Panc1 (cell line): ENCODE results near the gene POLE3. TPM values are rescaled to one million over a fixed set of nuclear protein-coding genes. Genes with fewer than 3 reads are reported as not detected.

Experiments used
- ATAC-seq: fragments of 200-7000 bp; cut with Tn5 transposase; 2 replicates; pipeline ENCODE4 v1.9.1; 2020; ENCODE audit warnings: mild to moderate bottlenecking, moderate library complexity
- Bru-seq: library from RNA; stranded (reverse); fragments of 400-500 nt; gene quantifications from one replicate; lab custom pipeline; 2021; lab: Mats Ljungman, UMichigan
- BruChase-seq, 2 experiments: library from RNA; stranded (reverse); fragments of 400-500 nt; gene quantifications; one replicate each; lab custom pipeline; 2021; lab: Mats Ljungman, UMichigan
- BruUV-seq: library from RNA; stranded (reverse); fragments of 400-500 nt; replicated peaks from 2 replicates; lab custom pipeline; 2021; lab: Mats Ljungman, UMichigan
- CTCF ChIA-PET: fragments of 300-600 bp; sonication (Branson Sonifier 250); formaldehyde crosslinking; loops from one replicate; lab custom pipeline; 2022; ENCODE audit warnings: antibody characterized with exemption; lab: Charles Lee
- POLR2A ChIA-PET: fragments of 300-600 bp; sonication (Branson Sonifier 250); formaldehyde crosslinking; loops from one replicate; lab custom pipeline; 2022; ENCODE audit warnings: antibody characterized with exemption; lab: Charles Lee
- DNase-seq: peaks from one replicate; pipeline ENCODE4 v3.0.0-alpha.2; 2010; ENCODE audit warnings: low read depth, low spot score
- H3K27ac ChIP-seq: 2 replicates; pipeline ENCODE4 v1.5.1; 2011; ENCODE audit warnings: mild to moderate bottlenecking, low read length, inconsistent platforms
- H3K27me3 ChIP-seq: fragments of 200-500 bp; sonication (Bioruptor generic); 2 replicates; pipeline ENCODE4 v1.6.0; 2014; ENCODE audit warnings: low read length, inconsistent platforms; ENCODE audit not compliant: control insufficient read depth, insufficient read depth
- H3K36me3 ChIP-seq: fragments of 200-500 bp; sonication (Bioruptor generic); 2 replicates; pipeline ENCODE4 v1.5.1; 2014; ENCODE audit warnings: inconsistent platforms, mild to moderate bottlenecking, low read length, moderate library complexity; ENCODE audit not compliant: control insufficient read depth, insufficient read depth
- H3K4me1 ChIP-seq: 2 replicates; pipeline ENCODE4 v1.5.1; 2011; ENCODE audit warnings: inconsistent platforms, mild to moderate bottlenecking, low read length, moderate library complexity; ENCODE audit not compliant: control insufficient read depth, insufficient read depth
- H3K4me3 ChIP-seq, 2 experiments: 2 replicates each; pipeline ENCODE4 v1.5.1; 2011 to 2012; ENCODE audit warnings: low read depth in 2 of 2, low read length in 2 of 2, mild to moderate bottlenecking in 2 of 2, inconsistent platforms in 1 of 2, moderate library complexity in 1 of 2
- H3K9me3 ChIP-seq: fragments of 200-500 bp; sonication (Bioruptor generic); 2 replicates; pipeline ENCODE4 v1.5.1; 2014; ENCODE audit warnings: low read depth, mild to moderate bottlenecking, inconsistent platforms, low read length, moderate library complexity; ENCODE audit not compliant: control insufficient read depth, insufficient read depth
- CTCF ChIP-seq: fragments of 450-650 bp; IDR thresholded peaks from 2 replicates; pipeline ENCODE4 v1.5.1; 2017; ENCODE audit warnings: mild to moderate bottlenecking
- POLR2AphosphoS5 ChIP-seq: IDR thresholded peaks from 2 replicates; pipeline ENCODE4 v1.6.1; 2012; ENCODE audit warnings: mild to moderate bottlenecking, low read depth, low read length, moderate library complexity
- REST ChIP-seq, 2 experiments: IDR thresholded peaks; 2 replicates each; pipeline ENCODE4 v1.6.1; 2011 to 2012; ENCODE audit warnings: low read depth in 2 of 2, control low read depth in 1 of 2, low read length in 1 of 2, mild to moderate bottlenecking in 1 of 2, moderate library complexity in 1 of 2; ENCODE audit not compliant: insufficient read depth in 1 of 2
- SIN3A ChIP-seq: IDR thresholded peaks from 2 replicates; pipeline ENCODE4 v1.6.1; 2012; ENCODE audit warnings: low read depth, mild to moderate bottlenecking, low read length, moderate library complexity, borderline replicate concordance; ENCODE audit not compliant: insufficient read depth
- TCF7L2 ChIP-seq: IDR thresholded peaks from 2 replicates; pipeline ENCODE4 v1.6.1; 2011; ENCODE audit warnings: mild to moderate bottlenecking, low read depth, low read length, inconsistent platforms
- in situ Hi-C: cut with HindIII; loops from 2 replicates; pipeline ENCODE4 v1.10.0; 2016; ENCODE audit warnings: low sequenced_read_pairs, low pct_unique_long_range_greater_than_20kb
- intact Hi-C: fragments of 100-400 bp; cut with micrococcal nuclease; formaldehyde crosslinking; loops from one replicate; pipeline ENCODE4 v1.10.0; 2022; ENCODE audit not compliant: unreplicated experiment
- long read RNA-seq: library from polyadenylated mRNA; unstranded; transcript quantifications from one replicate; pipeline ENCODE4 v2.0.0, GENCODE V29; 2021; ENCODE audit not compliant: unreplicated experiment
- polyA plus RNA-seq: library from polyadenylated mRNA; unstranded; fragments of >200 nt; gene quantifications from one replicate; pipeline ENCODE4 v1.2.1, GENCODE V29; 2012; ENCODE audit warnings: missing spikeins; ENCODE audit not compliant: insufficient read length
- total RNA-seq: library from RNA; stranded (reverse); gene quantifications from one replicate; pipeline ENCODE4 v1.2.1, GENCODE V29; 2021; ENCODE audit not compliant: unreplicated experiment

Gene POLE3
- 48.5 TPM for total RNA-seq
- polyA plus RNA-seq = 40.1 TPM
- Bru-seq, nascent RNA = percentile 87 among the genes with signal in this experiment
- percentile 98 among the genes with signal in this experiment for BruChase-seq, experiment 1, labeled RNA remaining after a 2-hour chase
- percentile 99 among the genes with signal in this experiment for BruChase-seq, experiment 2, labeled RNA remaining after a 6-hour chase
- long read RNA-seq, transcript POLE3-201 (4 exons, 2,109 nt) = major isoform, 77 of 94 reads
- long read RNA-seq, partial matches to known transcripts = 0 of 94 reads
- long read RNA-seq, other reads (novel, unspliced or antisense) = 13 of 94 reads

GRCh38 chr9:113410207-113410864 is at the start of gene POLE3, which contains the start of gene C9orf43:
POLE3 (minus strand) TSS chr9:113410675; CDS start chr9:113410293, 382 bp downstream.
C9orf43 (plus strand) TSS chr9:113410747; CDS start chr9:113413494, 2,747 bp downstream.
- H3K27me3 ChIP-seq = no peaks in the 10 kb centered on the region
- POLR2A ChIA-PET = interaction anchor here (0.7 kb wide), 1 partner anchor 9 kb away, joined by 5 read pairs; no protein-coding TSS in a partner anchor
- ATAC-seq (peak; percentile 98), DNase-seq (peak; percentile 67)
- H3K27ac ChIP-seq = peak within 1 kb of the TSS; percentile 99
- intact Hi-C loops = no loop called here
- TF ChIP-seq POLR2AphosphoS5 = peak; percentile 73
- 0 out of 4 replicates have a peak, but pooled peaks of 1 of the 2 experiments have one; percentile 58 for TF ChIP-seq REST (IDR thresholded peaks at IDR 0.05; ENCODE audit: insufficient read depth in 1 of 2, low read depth in 2 of 2, low read length in 1 of 2)
- TF ChIP-seq SIN3A = peak; percentile 64; the same call in 1 of the 2 replicates
- TF ChIP-seq CTCF = no peak
- TF ChIP-seq TCF7L2 = no peak
- in situ Hi-C loops = no loop called here
- no TSS peak for BruUV-seq
- H3K4me1 ChIP-seq = no peaks in the 10 kb centered on the region; the same call in 1 of the 2 replicates
- H3K9me3 ChIP-seq = no peaks in the 10 kb centered on the region
- CTCF ChIA-PET = interaction anchor here (0.7 to 1.0 kb wide), 3 partner anchors 9 to 247 kb away, joined by 4 to 8 read pairs (median 6); partner anchors contain the start of gene ALAD
- peaks cover 7% of the 10 kb centered on the region for H3K36me3 ChIP-seq
- peak within 1 kb of the TSS; percentile 95 to 97 for H3K4me3 ChIP-seq

- H3K9me3 ChIP-seq = no peaks in the 10 kb centered on the region
- H3K36me3 ChIP-seq = no peaks in the 10 kb centered on the region
- H3K4me3 ChIP-seq = no peak overlapping the region
- ChIA-PET POLR2A (no interaction called here), CTCF (interaction anchor here (0.7 kb wide), 1 partner anchor 135 kb away, joined by 3 read pairs; no protein-coding TSS in a partner anchor)
- no peak overlapping the region for H3K27ac ChIP-seq
- DNase-seq (no peak), ATAC-seq (no peak)
- intact Hi-C loops (no loop called here), in situ Hi-C loops (no loop called here)
- no peaks in the 10 kb centered on the region for H3K4me1 ChIP-seq
- BruUV-seq = no TSS peak
- no peak for TF ChIP-seq SIN3A
- no peaks in the 10 kb centered on the region for H3K27me3 ChIP-seq
Observed at GRCh38 chr9:113456235-113456634, 45.8 kb upstream of the POLE3 start.
